ENCODE measurements around the gene ADAMTS19.

The ADAMTS19 gene

GRCh38 chr5:129672006-129672405, 211.9 kb downstream of the ADAMTS19 start:
- no peak for DNase-seq (ENCODE audit: low spot score)

DNA sequence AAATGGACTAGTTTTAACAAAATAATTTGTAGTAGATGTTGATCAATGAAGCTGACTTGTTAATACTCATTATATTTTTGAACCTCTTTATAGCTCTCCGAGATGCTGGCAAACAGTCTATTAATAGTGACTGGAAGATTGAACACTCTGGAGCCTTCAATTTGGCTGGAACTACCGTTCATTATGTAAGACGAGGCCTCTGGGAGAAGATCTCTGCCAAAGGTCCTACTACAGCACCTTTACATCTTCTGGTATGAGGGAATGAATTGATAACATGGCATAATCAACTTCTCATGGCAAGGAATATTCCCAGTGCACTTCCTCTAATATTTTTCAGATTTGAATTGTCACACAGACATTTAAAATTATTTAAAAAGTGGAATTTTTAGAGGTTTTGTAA, 219.6 kb downstream of the ADAMTS19 start:
- DNase-seq (ENCODE audit: low spot score) = no peak

GRCh38 chr5:129687941-129688340, 227.8 kb downstream of the ADAMTS19 start:
- DNase-seq (ENCODE audit: low spot score) = no peak

GRCh38 chr5:129689045-129689444, 228.9 kb downstream of the ADAMTS19 start:
- no peak for DNase-seq (ENCODE audit: low spot score)

DNA sequence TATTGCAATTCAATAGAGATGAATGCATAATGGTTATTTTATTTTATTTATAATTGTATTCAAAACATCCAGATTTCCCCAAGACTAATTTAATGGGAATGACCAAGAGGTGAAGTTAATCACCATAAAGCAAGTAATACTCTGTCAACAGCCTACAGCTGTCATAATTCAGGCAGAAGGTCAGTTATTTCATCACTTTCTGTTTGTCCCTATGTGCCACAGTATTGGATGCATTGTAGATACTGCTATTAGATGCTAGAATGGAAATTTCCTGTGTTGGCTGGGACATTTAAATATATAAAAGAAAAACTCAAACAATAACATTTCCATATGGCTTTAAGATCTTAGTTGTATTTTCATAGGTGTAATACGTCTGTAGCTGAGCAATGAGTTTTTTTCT, 231.1 kb downstream of the ADAMTS19 start:
- DNase-seq (ENCODE audit: low spot score) = no peak

DNA sequence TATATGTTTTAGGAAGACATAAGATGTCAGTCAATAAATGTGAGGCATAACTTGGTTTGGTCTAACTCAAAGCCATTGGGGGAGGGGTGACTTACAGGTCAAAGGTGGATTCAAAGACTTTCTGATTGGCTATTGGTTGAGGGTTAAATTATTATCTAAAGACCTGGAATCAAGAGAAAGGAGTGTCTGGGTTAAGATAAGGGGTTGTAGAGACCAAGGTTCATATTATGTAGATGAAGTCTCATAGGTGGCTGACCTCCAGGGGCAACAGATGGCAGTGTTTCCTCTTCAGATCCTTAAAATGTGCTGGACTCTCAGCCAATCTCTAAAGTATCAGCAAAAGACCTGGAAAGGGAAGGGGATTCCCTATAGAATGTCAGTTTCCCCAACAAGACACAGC, 236.5 kb downstream of the ADAMTS19 start:
- no peak for DNase-seq (ENCODE audit: low spot score)

- DNase-seq (ENCODE audit: low spot score) = no peak
These were observed 238.6 kb downstream of the ADAMTS19 start for GRCh38 chr5:129698661-129699060.

DNA sequence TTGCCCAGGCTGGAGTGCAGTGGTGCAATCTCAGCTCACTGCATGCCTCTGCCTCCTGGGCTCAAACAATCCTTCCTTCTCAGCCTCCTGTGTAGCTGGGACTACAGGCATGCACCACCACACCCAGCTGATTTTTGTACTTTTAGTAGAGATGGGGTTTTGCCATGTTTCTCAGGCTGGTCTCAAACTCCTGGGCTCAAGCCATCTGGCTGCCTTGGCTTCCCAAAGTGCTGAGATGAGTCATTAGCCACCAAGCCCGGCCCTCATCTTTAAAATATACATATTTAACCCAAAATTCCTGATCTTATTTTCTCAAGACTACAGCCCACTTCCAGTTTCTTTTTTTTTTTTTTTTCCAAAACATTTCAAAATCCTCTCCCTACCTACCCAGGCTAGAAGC, 256.1 kb downstream of the ADAMTS19 start:
- DNase-seq (ENCODE audit: low spot score) = no peak

DNA sequence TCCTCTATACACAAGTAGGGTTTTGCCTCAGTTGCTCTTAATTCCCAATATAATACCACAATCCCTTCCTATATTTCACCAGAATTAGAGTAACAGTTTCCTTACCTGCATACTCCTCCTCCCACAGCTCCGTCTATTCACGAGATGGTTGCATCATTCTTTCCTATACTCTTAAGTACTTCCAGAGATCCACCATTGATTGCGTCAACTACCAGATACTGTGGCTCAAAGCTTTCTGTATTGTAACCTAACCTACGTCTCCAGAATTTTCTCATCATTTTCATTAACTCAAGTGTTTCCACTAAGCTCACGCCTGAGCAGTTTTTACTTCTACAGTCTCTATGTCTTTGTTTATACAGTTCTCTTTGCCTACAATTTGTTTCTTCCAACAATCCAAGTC, 256.6 kb downstream of the ADAMTS19 start:
- DNase-seq (ENCODE audit: low spot score) = no peak

GRCh38 chr5:129717751-129718310, 257.7 kb downstream of the ADAMTS19 start:
- no peak for DNase-seq (ENCODE audit: low spot score)

DNA sequence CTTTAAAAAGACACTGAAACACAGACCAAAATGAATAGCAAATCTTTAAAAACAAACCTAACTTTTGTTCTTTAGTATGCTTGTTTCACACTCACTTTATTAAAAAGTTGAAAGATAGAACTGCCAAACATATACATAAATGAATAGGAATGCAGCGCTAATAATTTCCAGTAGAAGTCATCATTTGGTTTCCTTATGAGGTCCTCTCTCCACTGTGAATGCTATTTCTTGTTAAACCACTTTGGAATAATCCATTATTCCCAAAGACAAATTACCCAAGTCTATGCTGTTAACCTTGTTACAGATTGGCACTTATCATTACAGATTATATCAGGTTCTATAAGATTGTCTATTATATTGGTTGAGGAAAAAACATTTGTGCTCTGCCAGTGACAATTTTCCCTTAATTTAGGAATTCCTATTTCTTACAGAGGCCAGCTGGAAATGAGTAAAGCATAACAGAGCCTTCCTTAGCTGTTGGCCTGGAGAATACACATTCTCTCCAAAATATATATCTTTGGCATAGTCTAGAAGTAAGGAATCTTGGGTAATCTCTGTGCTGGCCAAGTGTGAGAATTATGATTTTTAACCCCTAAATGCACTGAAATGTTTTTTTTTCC, 258.5 kb downstream of the ADAMTS19 start:
- DNase-seq (ENCODE audit: low spot score) = no peak

- no peak for DNase-seq (ENCODE audit: low spot score)
These were observed 264.1 kb downstream of the ADAMTS19 start for GRCh38 chr5:129724222-129724621.

DNA sequence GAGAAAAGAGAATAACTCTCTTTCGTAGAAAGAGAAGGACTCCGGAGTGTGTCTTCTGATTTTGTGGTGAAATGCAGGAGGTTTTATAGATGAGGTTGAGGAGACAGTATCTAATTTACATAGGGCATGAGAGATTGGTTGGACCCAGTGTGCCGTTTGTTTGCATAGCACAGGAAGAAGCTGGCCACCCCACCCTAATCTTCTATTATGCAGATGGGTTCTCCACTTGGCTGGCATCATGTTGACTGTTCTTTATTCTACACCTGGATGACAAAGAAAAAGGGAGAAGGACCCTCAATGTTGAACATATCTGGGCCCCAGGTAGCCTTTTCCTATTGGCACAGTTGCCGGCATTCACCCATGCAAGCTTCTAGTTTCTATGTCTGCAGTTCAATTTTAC, 264.5 kb downstream of the ADAMTS19 start:
- DNase-seq (ENCODE audit: low spot score) = no peak

GRCh38 chr5:129739773-129740172, 279.7 kb downstream of the ADAMTS19 start:
- DNase-seq (ENCODE audit: low spot score) = no peak

DNA sequence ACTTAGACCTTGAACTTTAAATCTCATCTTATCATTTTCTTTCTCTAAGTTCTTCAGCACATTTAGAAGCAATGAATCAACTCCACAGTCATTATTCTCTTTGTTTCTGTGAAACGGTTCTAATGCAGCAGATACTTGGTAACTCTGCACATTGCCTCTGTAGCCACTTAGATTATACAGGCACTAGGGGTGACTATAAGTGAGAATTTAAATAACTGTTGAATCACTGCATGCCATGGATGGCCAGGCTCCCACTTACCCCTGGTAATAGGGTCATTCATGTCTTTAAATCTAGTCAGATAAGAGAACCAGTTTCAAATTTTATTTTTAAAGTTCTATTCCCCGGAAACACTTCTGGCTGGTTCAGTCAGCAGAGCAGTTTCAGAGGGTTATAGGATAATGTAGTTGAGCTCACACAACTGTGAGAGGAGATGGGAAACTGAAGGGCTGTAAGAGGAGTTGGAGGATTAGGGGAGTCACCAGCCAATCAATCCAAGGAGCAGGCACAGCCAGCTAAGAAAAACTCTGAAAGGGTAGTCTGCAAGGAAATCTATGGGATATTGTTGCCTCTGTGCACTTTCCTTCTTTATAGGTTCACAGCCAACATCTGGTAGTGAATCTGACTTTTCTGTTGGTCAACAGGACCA, 283.6 kb downstream of the ADAMTS19 start:
- no peak for DNase-seq (ENCODE audit: low spot score)

DNA sequence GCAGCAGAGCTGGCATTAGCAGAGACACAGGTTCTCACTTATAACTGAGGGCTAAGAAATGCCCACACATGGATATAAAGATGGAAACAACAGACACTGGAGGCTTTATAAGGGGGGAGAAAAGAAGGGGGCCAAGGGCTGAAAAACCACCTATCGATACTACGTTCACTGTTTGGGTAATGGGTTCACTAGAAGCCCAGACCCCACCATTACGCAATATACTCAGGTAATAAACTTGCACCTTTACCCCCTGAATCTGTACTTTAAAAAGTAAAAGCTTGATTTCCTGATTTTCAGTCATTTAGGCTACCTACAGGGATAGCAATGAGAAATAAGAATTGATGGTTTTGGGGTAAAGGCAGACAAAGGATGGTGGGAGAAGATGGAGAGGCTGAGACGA, 285.9 kb downstream of the ADAMTS19 start:
- no peak for DNase-seq (ENCODE audit: low spot score)

DNA sequence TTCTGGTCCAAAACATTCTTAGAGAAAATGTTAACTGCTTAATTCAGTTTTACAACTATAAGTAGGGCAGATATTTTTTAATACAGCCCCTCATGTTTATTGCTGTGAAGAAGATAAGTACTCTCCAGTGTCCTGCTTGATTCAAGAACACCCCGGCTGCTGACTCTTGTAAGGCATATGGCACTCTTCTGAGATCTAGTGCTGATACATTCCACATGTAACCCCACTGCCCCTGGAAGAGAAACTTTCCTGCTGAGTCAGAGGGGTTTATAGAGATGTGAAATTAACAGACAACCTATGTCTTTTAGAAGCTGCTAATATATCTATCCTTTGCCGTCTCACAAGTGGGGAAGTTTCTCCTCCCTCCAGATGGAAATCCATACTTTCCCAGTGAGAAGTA, 286.8 kb downstream of the ADAMTS19 start:
- DNase-seq (ENCODE audit: low spot score) = no peak

GRCh38 chr5:129747572-129748407, 287.7 kb downstream of the ADAMTS19 start, which contains the start of gene MINAR2:
MINAR2 (plus strand) TSS chr5:129748094; CDS start chr5:129748191, 97 bp downstream.
- DNase-seq (ENCODE audit: low spot score) = no peak

GRCh38 chr5:129748913-129749880, 289.1 kb downstream of the ADAMTS19 start:
- DNase-seq (ENCODE audit: low spot score) = no peak

DNA sequence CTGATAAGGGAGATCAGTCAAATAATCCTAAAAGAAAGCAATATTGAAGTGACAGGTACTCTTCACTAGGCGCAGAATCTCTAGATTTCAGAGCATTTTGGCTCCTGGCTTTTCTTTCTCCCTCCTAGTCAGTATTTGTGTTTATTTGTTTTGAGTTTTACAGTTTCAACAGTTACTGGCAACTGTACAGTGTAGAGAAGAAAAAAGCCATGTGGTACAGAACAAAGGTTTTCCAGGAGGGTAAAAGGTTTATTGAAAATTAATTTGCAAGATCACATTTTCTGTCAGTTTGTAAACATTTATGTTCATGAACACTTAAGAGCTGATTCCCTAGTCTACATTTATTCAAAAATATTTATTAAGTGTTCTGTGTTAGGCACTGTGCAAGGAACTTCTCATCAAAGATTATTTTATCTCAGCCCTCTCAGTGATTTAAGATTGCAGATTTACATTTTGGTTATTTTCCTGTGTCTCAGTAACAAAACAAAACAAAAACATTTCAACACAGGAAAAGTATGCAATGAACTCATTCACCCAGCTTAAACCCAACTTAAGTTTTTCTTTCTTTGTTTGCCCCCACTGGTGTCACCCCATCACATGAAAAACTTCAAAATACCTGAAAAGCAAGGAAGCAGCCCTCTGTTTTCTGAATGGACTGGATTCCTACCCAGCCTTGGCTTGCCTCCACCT, 300.7 kb downstream of the ADAMTS19 start:
- no peak for DNase-seq (ENCODE audit: low spot score)

GRCh38 chr5:129763651-129764050, 303.6 kb downstream of the ADAMTS19 start:
- no peak for DNase-seq (ENCODE audit: low spot score)

Measured in left forelimb (tissue), 1 donor.